GM18502 (cell line): ENCODE measurements around the gene IL27RA.
"Not testable (repeated sequence)": the region's sequence is repeated elsewhere in the genome, so short reads cannot be mapped to it uniquely, and the experiment has no call there.

ENCODE experiments used
- ATAC-seq: cut with Tn5 transposase; IDR thresholded peaks from one replicate; pipeline ENCODE4 v1.9.1; 2021; ENCODE audit warnings: mild to moderate bottlenecking; ENCODE audit not compliant: unreplicated experiment, poor library complexity

Gene IL27RA

DNA sequence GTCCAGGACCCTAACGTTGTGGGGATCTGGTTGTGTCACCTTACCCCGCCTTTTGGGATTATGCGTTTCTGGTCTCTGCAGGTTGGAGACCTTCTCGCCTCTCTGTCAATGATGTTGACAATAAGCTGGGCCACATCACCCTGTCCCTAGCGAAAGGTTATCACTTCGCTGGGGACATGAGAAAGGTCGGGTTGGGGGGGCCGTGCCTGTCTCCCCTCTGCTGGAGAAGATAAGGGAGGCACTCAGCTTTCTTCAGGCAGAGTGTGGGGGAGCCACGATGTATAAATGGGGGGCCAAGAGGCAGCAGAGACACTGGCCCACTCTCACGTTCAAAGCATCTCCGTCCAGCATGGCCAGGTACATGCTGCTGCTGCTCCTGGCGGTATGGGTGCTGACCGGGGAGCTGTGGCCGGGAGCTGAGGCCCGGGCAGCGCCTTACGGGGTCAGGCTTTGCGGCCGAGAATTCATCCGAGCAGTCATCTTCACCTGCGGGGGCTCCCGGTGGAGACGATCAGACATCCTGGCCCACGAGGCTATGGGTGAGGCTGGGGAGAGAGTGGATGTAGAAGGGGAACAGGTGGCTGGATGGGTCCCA, 3.6 kb upstream of the IL27RA start, which contains the start of gene RLN3:
RLN3 (plus strand) TSS at position 293 of the 595 bp plus-strand sequence; CDS start at position 350, 57 bp downstream.
- ATAC-seq = no peak

DNA sequence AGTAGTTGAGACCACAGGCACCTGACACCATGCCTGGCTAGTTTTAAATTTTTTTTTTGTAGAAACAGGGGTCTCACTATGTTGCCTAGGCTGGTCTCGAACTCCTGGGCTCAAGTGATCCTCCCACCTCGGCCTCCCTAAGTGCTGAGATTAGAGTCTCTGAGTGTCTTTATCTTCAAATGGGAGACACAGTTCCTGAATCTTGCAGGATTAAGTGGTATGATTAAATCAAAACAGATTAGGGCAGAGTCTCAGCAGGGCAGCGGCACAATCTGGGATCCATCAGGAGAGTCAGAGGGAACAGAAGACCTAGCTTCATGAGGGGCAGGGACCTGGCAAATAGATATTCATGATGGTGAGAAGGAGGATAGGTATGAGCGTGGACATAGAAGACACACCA, 2.7 kb upstream of the IL27RA start:
- no peak for ATAC-seq

DNA sequence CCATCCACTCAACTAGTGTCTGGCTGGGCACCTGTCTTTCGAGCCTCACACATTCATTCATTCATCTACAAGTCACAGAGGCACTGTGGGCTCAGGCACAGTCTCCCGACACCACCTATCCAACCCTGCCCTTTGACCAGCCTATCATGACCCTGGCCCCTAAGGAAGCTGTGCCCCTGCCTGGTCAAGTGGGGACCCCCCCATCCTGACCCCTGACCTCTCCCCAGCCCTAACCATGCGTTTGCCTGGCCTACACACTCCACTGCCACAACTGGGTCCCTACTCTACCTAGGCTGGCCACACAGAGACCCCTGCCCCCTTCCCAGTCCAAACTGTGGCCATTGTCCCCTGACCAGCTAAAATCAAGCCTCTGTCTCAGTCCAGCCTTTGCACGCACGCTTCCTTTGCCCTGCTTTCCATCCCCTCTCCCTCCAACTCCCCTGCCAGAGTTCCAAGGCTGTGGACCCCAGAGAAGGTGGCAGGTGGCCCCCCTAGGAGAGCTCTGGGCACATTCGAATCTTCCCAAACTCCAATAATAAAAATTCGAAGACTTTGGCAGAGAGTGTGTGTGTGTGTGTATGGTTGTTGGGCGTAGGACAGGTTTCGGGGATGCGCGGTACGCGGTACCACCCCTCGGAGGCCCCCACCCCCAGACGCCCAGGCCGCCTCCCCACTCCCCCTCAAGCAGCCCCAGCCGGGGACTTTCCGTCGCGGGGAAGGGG, 404 bp upstream of the IL27RA start:
- no peak for ATAC-seq

DNA sequence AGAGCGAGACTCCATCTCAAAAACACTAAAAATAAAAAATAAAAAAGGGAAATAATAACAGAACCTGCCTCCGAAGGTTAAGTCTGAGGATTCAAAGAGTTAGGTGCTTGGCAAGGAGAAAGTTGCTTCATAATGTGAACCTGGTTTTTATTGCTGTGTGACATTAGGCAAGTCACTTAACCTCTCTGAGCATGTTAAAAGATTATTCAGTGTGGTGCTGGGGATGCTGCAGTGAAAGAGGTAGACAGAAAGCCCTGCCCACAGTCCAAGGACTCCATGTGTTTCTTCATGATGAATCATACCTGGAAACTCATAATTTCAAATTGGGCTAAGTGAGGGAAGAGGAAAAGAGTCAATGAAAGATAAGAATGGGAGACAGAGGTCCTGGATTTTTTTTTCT, 2.4 kb downstream of the IL27RA start:
- no peak for ATAC-seq

DNA sequence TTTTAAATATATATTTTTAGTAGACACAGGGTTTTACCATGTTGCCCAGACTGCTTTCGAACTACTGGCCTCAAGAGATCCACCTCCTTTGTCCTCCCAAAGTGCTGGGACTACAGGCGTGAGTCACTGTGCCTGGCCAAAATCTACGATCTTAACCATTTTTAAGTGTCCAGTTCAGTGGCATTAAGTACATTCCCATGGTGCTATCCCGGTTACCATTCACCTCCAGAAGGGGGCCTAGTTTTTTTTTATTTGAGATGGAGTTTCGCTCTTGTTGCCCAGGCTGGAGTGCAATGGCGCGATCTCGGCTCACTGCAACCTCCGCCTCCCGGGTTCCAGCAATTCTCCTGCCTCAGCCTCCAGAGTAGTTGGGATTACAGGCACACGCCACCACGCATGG, 3.6 kb downstream of the IL27RA start:
- not testable (repeated sequence) for ATAC-seq

DNA sequence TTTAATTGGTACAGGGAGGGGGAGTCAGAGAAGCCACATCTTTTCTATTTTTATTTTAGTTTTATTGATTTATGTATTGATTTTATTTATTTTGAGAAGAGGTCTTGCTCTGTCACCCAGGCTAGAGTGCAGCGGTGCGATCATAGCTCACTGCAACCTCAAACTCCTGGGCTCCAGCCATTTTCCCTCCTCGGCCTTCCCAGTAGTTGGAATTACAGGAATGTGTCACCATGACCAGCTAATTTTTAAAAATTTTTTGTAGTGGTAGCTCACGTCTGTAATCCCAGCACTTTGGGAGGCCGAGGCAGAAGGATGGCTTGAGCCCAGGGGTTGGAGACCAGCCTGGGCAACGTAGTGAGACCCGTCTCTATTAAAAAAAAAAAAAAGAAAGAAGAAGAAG, 4.1 kb downstream of the IL27RA start:
- no peak for ATAC-seq

DNA sequence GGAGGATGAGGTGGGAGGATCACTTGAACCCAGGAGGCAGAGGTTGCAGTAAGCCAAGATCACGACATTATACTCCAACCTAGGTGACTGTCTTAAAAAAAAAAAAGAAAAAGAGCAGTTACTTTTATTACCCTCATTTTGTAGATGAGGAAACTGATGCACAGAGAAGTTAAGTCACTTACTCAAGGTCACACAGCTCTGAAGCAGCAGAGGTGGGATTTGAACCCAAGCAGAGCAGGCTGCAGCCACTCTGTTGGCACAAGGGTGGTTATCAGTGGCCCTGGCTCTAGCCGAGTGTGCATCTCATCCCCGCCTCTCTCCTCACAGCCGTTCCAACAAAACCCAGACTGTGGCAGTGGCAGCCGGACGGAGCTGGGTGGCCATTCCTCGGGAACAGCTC, 7.6 kb downstream of the IL27RA start:
- no peak for ATAC-seq

DNA sequence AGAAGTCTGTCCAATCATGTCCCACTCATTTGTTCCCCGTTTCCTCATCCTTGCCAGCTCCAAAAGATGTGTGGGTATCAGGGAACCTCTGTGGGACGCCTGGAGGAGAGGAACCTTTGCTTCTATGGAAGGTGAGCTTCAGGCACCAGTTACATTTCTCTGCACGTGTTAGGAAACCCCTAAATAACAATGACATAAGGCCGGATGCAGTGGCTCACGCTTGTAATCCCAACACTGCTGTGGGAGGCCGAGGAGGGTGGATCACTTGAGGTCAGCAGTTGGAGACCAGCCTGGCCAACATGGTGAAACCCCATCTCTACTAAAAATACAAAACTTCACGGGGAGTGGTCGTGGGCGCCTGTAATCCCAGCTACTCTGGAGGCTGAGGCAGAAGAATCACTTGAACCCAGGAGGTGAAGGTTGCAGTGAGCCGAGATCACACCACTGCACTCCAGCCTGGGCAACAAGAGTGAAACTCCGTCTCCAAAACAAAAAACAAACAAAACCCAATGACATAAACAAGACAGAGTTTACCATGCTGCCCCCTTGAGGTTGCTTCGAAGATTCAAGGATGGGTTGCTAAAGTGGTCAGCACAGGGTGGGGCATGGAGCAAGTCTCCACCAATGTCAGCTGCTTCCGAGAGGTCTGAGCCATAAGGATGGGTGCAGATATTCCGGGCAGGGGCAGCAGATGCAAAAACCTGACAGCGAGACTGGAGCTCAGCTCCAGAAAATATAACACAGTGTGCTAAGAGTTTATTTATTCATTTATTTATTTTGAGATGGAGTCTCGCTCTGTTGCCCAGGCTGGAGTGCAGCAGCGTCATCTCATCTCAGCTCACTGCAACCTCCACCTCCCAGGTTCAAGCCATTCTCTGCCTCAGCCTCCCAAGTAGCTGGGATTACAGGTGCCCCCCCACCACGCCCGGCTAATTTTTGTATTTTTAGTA, 11.4 kb downstream of the IL27RA start:
- ATAC-seq = not testable (repeated sequence)

DNA sequence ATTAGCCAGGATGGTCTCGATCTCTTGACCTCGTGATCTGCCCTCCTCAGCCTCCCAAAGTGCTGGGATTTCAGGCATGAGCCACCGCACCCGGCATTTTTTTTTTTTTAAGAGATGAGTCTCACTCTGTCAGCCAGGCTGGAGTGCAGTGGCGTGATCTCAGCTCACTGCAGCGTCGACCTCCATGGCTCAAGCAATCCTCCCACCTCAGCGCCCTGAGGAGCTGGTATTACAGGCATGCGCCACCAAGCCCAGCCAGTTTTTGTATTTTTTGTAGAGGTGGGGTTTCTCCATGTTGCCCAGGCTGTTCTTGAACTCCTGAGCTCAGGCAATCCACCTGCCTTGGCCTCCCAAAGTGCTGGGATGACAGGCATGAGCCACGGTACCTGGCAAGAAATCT, 16.3 kb downstream of the IL27RA start:
- not testable (repeated sequence) for ATAC-seq

DNA sequence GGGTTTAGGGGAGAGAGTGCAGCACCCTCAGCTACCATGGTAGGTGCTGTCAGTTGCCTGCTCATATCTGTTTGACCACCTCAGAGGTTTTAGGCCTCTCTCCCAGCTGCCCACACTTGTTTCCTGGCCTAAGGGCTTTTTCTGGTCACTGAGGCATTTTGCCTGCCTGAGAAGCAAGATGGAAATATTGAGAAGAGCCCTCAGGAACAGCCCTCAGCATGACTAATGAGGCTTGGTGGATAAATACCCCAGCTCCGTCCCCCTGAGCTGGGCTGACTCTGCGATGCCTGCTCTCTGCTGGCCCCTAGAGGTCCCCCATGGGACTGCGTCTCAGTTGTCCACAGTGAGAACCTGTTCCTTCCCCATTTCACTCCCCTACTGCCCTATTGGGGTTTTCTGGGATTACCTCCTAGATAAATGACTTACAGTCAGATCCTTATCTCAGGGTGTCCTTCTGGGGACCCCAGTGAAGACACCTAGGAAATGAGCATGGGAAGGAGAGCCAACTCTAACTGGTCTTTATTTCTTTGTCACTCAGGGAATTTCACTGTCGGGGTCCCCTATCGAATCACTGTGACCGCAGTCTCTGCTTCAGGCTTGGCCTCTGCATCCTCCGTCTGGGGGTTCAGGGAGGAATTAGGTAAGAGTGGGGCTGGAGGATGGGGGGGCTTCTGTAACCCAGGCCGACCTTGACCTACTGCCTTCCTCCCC, 17.0 kb downstream of the IL27RA start:
- ATAC-seq = no peak

DNA sequence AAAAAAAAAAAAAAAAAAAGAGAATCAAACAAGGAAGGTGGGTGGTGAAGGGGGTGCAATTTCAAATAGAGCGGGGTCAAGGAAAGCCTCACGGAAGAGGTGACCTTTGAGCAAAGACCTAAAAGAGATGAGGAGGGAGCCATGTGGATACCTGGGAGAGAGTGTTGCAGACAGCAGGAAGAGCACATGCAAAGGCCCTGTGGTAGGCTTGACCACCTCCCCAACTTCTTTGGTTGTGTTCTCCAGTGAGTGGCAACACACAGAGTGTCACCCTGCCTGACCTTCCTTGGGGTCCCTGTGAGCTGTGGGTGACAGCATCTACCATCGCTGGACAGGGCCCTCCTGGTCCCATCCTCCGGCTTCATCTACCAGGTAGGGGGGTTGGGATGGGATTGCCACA, 18.9 kb downstream of the IL27RA start:
- ATAC-seq = no peak

DNA sequence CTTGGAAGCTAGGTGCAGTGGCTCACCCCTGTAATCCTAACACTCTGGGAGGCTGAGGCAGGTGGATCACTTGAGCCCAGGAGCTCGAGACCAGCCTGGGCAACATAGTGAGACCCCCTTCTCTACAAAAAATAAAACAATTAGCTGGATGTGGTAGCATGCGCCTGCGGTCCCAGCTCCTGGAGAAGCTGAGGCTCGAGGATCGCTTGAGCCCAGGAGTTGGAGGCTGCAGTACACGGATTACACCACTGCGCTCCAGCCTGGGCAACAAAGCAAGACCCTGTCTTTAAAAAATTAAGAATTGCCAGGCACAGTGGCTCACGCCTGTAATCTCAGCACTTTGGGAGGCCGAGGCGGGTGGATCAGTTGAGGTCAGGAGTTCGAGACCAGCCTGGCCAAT, 19.4 kb downstream of the IL27RA start:
- not testable (repeated sequence) for ATAC-seq

DNA sequence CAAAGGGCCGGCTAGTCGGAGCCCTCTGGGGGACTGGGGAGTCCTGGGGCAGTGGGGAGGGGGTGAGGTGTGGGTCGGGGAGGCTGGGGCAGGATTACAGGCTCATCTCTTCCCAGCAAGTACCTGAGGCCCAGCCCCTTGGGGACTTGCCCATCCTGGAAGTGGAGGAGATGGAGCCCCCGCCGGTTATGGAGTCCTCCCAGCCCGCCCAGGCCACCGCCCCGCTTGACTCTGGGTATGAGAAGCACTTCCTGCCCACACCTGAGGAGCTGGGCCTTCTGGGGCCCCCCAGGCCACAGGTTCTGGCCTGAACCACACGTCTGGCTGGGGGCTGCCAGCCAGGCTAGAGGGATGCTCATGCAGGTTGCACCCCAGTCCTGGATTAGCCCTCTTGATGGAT, 20.4 kb downstream of the IL27RA start:
- ATAC-seq = no peak

DNA sequence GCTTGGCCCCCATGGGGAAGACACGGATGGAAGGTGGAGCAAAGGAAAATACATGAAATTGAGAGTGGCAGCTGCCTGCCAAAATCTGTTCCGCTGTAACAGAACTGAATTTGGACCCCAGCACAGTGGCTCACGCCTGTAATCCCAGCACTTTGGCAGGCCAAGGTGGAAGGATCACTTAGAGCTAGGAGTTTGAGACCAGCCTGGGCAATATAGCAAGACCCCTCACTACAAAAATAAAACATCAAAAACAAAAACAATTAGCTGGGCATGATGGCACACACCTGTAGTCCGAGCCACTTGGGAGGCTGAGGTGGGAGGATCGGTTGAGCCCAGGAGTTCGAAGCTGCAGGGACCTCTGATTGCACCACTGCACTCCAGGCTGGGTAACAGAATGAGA, 20.9 kb downstream of the IL27RA start:
- ATAC-seq = no peak

DNA sequence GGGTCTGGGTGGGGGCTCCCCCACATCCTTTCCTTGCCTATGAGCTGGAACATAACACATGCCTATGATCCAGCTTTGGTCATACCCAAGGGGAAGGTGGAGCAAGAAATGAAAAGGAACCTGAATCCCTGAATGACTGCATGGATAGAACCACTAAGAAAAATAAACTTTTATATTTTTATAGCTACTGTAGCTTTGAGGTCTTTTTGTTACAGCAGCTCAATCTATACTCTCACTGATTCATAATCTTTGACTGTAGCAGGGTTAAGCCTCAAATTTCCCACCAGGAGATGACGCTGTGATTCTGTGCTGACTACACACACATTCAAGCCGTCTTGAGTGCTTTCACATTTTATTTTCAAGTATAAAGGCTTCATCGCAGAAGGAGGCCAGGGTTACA, 21.5 kb downstream of the IL27RA start:
- ATAC-seq = no peak

DNA sequence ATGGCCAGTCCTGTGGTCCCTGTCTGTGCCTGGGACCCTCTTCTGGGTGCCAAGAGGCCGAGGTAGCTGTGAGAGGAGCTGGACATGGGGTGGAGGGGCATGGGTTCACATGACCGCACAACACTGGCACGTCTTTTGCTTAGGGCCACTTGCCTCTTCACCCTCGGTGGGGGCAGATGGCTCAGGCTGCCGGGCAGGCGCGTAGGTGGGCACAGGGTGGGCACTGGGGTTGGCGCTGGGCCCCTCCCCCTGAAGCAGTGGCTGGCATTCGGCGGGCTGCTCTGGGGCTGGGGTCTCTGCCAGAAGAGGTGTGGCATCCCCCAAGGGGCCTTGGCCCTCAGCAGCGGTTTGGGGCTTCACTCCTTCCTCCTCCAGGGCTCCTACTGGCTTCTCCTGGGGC, 21.9 kb downstream of the IL27RA start:
- ATAC-seq = no peak

DNA sequence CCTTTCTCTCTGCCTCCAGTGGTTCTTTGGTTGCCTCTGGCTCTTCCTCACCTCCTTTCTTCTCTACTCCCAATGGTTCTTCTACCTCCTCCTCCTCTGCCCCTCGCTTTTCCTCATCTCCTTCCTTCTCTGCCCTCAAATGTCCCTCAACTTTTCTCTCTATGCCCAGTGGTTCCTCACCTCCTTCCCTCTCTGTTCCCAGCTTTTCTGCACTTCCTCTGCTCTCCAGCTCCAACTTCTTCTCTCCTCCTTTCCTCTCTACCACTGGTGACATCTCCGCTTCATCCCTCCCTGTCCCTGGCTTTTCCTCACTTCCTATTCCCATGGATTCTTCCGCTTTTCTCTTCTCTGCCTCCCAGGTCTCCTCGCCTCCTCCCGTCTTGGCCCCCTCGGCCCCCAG, 22.5 kb downstream of the IL27RA start:
- ATAC-seq = no peak

DNA sequence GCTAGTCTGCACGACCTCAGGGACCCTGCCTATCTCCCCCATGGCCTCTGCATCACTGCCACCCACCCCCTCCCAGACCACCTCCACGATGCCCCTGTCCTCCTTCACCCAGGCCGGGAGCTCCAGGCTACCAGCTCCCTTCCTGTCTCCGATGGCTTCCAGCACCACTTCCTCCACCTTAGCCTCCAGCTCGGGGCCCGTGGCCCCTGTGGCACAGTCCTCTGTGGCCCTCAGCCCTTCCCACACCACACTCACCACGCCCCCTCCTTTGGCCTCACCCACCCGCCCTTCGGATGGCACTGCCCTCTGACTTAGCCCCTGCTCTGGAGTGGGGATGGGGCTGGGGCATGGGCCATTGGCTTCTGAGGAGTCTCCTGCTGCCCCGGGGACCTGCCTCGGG, 23.2 kb downstream of the IL27RA start:
- ATAC-seq = no peak

DNA sequence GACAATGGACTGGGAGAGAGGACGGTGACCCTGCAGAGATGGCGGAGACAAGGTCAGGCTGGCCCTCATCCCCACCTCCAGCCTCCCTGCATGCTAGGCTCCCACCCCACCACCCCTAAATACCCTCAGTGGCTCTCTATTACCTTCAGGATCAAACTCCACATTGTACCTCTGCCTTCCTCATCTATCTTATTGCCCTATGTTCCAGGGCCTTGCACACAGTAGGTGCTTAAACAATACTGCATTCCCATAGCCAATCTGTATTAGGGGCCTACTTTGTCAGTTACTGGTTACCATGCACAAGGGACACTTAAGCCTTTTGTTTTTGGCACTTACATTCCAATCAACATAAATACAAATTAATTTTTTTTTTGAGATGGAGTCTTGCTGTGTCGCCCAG, 23.8 kb downstream of the IL27RA start:
- no peak for ATAC-seq

DNA sequence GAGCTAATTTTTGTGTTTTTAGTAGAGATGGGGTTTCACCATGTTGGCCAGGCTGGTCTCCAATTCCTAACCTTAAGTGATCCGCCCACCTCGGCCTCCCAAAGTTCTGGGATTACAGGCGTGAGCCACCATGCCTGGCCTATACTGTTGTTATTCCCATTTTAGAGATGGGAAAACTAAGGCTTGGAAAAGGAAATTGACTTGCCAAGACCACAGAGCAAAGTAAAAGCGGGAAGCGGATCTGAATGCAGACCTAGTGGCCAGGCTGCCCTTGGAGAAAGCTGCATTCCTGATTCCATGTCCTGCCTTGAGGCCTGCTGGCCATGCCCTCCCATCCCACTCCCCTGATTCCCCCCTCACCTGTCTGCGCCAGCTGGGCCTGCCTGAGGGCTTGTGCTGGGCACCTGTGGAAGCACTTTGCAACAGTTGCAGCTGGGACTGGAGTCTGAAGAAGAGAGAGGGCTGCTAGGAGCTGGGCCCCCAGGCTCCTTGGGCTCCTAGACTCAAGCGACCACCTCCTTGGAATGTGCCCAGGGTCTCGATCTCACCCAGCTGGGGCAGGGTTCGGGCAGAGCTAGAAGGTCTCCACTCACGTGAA, 24.6 kb downstream of the IL27RA start:
- ATAC-seq = no peak
